ENCODE results near the gene HTATIP2.
A peak's percentile ranks its signal among the peaks of the same experiment; 100 is the strongest.
"Not testable (repeated sequence)": the region's sequence is repeated elsewhere in the genome, so short reads cannot be mapped to it uniquely, and the experiment has no call there.

HTATIP2 gene

GRCh38 chr11:20372081-20372626 lies 8.6 kb downstream of the HTATIP2 start:
- no peak for DNase-seq (ENCODE audit: low read depth in 2 of 2)

GRCh38 chr11:20373147-20373546 lies 9.6 kb downstream of the HTATIP2 start:
- no peak for DNase-seq (ENCODE audit: low read depth in 2 of 2)

GRCh38 chr11:20373568-20374209 lies 10.2 kb downstream of the HTATIP2 start:
- DNase-seq (ENCODE audit: low read depth in 2 of 2) = no peak

- DNase-seq (ENCODE audit: low read depth in 2 of 2) = no peak
Observed at GRCh38 chr11:20374741-20375300, 11.3 kb downstream of the HTATIP2 start.

- no peak for DNase-seq (ENCODE audit: low read depth in 2 of 2)
Observed at GRCh38 chr11:20376162-20376730, 12.7 kb downstream of the HTATIP2 start.

- DNase-seq (ENCODE audit: low read depth in 2 of 2) = not testable (repeated sequence)
Observed at GRCh38 chr11:20385996-20386395, 22.5 kb downstream of the HTATIP2 start.

- DNase-seq (ENCODE audit: low read depth in 2 of 2) = peak; percentile 91 to 94
Observed at GRCh38 chr11:20387261-20388095, 24.0 kb downstream of the HTATIP2 start, which contains the start of gene PRMT3. Gene PRMT3 (plus strand): TSS chr11:20387716. CDS start chr11:20387747, 31 bp downstream.

GRCh38 chr11:20388096-20389055 lies 24.9 kb downstream of the HTATIP2 start:
- no peak for DNase-seq (ENCODE audit: low read depth in 2 of 2)

GRCh38 chr11:20397281-20397680 lies 33.8 kb downstream of the HTATIP2 start:
- no peak for DNase-seq (ENCODE audit: low read depth in 2 of 2)

GRCh38 chr11:20399498-20399897 lies 36.0 kb downstream of the HTATIP2 start:
- no peak for DNase-seq (ENCODE audit: low read depth in 2 of 2)

GRCh38 chr11:20403059-20403458 lies 39.5 kb downstream of the HTATIP2 start:
- no peak for DNase-seq (ENCODE audit: low read depth in 2 of 2)

GRCh38 chr11:20406484-20406883 lies 43.0 kb downstream of the HTATIP2 start:
- DNase-seq (ENCODE audit: low read depth in 2 of 2) = no peak

- no peak for DNase-seq (ENCODE audit: low read depth in 2 of 2)
Observed at GRCh38 chr11:20407344-20407743, 43.8 kb downstream of the HTATIP2 start.

- no peak for DNase-seq (ENCODE audit: low read depth in 2 of 2)
Observed at GRCh38 chr11:20415432-20415831, 51.9 kb downstream of the HTATIP2 start.

GRCh38 chr11:20417771-20418170 lies 54.3 kb downstream of the HTATIP2 start:
- no peak for DNase-seq (ENCODE audit: low read depth in 2 of 2)

- no peak for DNase-seq (ENCODE audit: low read depth in 2 of 2)
Observed at GRCh38 chr11:20421946-20422345, 58.4 kb downstream of the HTATIP2 start.

- DNase-seq (ENCODE audit: low read depth in 2 of 2) = no peak
Observed at GRCh38 chr11:20429216-20429615, 65.7 kb downstream of the HTATIP2 start.
